ENCODE data around the gene FCN2. TPM values are rescaled to one million over a fixed set of nuclear protein-coding genes. Genes with fewer than 3 reads are reported as not detected.

FCN2 gene
- total RNA-seq, 2 experiments from 2014 or later: not detected

GRCh38 chr9:134929193-134930158 lies 48.9 kb downstream of the FCN2 start:
- CTCF ChIA-PET (ENCODE audit: unreplicated experiment): no interaction called here
- Histone ChIP-seq H3K4me1 (ENCODE audit: insufficient read depth, low read length, poor library complexity, severe bottlenecking) (peaks cover 63% of the 10 kb centered on the region), H4K20me1 (ENCODE audit: insufficient read depth, low read length) (no peaks in the 10 kb centered on the region), H3K9me3 (ENCODE audit: low read length) (no peaks in the 10 kb centered on the region), H3K9me2 (ENCODE audit: insufficient read depth, low read length) (no peaks in the 10 kb centered on the region), H3K4me3 (ENCODE audit: low read depth, low read length, poor library complexity, severe bottlenecking) (peak overlapping the region; percentile 31), H3K79me2 (ENCODE audit: insufficient read depth, low read depth, low read length) (peaks cover 10% of the 10 kb centered on the region), H3K36me3 (ENCODE audit: insufficient read depth, low read length) (no peaks in the 10 kb centered on the region), H3K4me2 (ENCODE audit: low read length) (peak overlapping the region; percentile 72), H2AFZ (ENCODE audit: low read length) (no peak overlapping the region), H3K27ac (ENCODE audit: low read depth, low read length, poor library complexity, severe bottlenecking) (peak overlapping the region; percentile 97)
- intact Hi-C loops (cut with micrococcal nuclease; ENCODE audit: unreplicated experiment): loop anchor here (2.0 to 5.0 kb wide), 2 partner anchors 61 to 162 kb away; no protein-coding TSS in a partner anchor
- no TSS peak for BruUV-seq (replicated peaks)
- TF ChIP-seq CTCF (conservative IDR thresholded peaks at IDR 0.05; ENCODE audit: low read length) (no peak), EZH2phosphoT487 (IDR thresholded peaks at IDR 0.05; ENCODE audit: borderline replicate concordance, low read depth, low read length) (no peak)
- peak; percentile 68 for DNase-seq (ENCODE audit: low spot score)
- POLR2A ChIA-PET: interaction anchor here (0.7 to 2.0 kb wide), 3 partner anchors 7 to 29 kb away, joined by 3 to 6 read pairs (median 3); no protein-coding TSS in a partner anchor

- peak overlapping the region; percentile 31 for H3K4me3 ChIP-seq (ENCODE audit: low read depth, low read length, poor library complexity, severe bottlenecking)
- ChIA-PET CTCF (ENCODE audit: unreplicated experiment) (no interaction called here), POLR2A (interaction anchor here (0.9 to 2.0 kb wide), 5 partner anchors 8 to 72 kb away, joined by 4 to 13 read pairs (median 5); no protein-coding TSS in a partner anchor)
- H3K27ac ChIP-seq (ENCODE audit: low read depth, low read length, poor library complexity, severe bottlenecking): peak overlapping the region; percentile 97
- peaks cover 72% of the 10 kb centered on the region for H3K4me1 ChIP-seq (ENCODE audit: insufficient read depth, low read length, poor library complexity, severe bottlenecking)
- H3K9me2 ChIP-seq (ENCODE audit: insufficient read depth, low read length): no peaks in the 10 kb centered on the region
- TF ChIP-seq EZH2phosphoT487 (IDR thresholded peaks at IDR 0.05; ENCODE audit: borderline replicate concordance, low read depth, low read length): no peak
- TF ChIP-seq CTCF (conservative IDR thresholded peaks at IDR 0.05; ENCODE audit: low read length): no peak
- H3K4me2 ChIP-seq (ENCODE audit: low read length): peak overlapping the region; percentile 87
- no TSS peak for BruUV-seq (replicated peaks)
- no peaks in the 10 kb centered on the region for H4K20me1 ChIP-seq (ENCODE audit: insufficient read depth, low read length)
- H3K79me2 ChIP-seq (ENCODE audit: insufficient read depth, low read depth, low read length): peaks cover 10% of the 10 kb centered on the region
- intact Hi-C loops (cut with micrococcal nuclease; ENCODE audit: unreplicated experiment): loop anchor here (2.0 to 5.0 kb wide), 2 partner anchors 62 to 163 kb away; no protein-coding TSS in a partner anchor
- no peaks in the 10 kb centered on the region for H3K9me3 ChIP-seq (ENCODE audit: low read length)
- H3K36me3 ChIP-seq (ENCODE audit: insufficient read depth, low read length): no peaks in the 10 kb centered on the region
- H2AFZ ChIP-seq (ENCODE audit: low read length): no peak overlapping the region
- peak; percentile 98 for DNase-seq (ENCODE audit: low spot score)
Measured at GRCh38 chr9:134930398-134930797, 49.8 kb downstream of the FCN2 start.

All from OCI-LY7 (cell line).